ENCODE measurements around the gene IRAK1. TPM values are rescaled to one million over a fixed set of nuclear protein-coding genes. Genes with fewer than 3 reads are reported as not detected.

IRAK1 gene
- total RNA-seq, 6 experiments from 2014 or later, result 103 to 133 (median 120) TPM

DNA sequence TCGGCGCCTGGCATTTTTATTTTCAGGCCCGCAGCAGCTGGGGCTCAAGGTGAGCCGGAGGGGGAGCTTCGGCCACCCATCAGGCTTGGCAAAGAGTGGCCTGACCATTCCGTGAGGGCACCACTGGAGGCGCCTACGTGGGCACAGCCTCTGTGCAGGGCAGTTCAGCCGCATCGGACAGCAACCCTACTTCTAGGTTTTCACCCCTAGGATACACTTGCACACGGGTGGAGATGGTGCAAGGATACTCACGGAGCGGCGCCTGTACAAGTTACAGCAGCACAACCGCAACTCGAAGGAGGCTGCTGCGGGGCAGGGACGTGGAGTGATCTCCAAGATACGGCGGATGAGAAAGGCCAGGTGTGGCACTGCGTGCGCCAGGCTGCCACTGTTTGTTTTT is 58.9 kb downstream of the IRAK1 start:
- Mint-ChIP-seq H3K4me3 (no peak overlapping the region), H3K9me3 (no peaks in the 10 kb centered on the region), H3K27ac (no peak overlapping the region), H3K36me3 (ENCODE audit: low read depth) (no peaks in the 10 kb centered on the region), H3K4me1 (ENCODE audit: low read depth) (no peaks in the 10 kb centered on the region), H3K27me3 (ENCODE audit: insufficient read depth) (0 out of 2 replicates have a peak, but pooled peaks cover 4% of the 10 kb centered on the region)
- no peak for DNase-seq
- TF ChIP-seq, protein P1, sequence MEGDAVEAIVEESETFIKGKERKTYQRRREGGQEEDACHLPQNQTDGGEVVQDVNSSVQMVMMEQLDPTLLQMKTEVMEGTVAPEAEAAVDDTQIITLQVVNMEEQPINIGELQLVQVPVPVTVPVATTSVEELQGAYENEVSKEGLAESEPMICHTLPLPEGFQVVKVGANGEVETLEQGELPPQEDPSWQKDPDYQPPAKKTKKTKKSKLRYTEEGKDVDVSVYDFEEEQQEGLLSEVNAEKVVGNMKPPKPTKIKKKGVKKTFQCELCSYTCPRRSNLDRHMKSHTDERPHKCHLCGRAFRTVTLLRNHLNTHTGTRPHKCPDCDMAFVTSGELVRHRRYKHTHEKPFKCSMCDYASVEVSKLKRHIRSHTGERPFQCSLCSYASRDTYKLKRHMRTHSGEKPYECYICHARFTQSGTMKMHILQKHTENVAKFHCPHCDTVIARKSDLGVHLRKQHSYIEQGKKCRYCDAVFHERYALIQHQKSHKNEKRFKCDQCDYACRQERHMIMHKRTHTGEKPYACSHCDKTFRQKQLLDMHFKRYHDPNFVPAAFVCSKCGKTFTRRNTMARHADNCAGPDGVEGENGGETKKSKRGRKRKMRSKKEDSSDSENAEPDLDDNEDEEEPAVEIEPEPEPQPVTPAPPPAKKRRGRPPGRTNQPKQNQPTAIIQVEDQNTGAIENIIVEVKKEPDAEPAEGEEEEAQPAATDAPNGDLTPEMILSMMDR (IDR thresholded peaks at IDR 0.05), result no peak

Small RNA genes lying within 50 kb of the gene (microRNA-seq; reads per million reads assigned to microRNA genes)
- gene MIR3202-1, result not detected
- gene MIR3202-2, result not detected
- not detected for gene MIR718

Other genes with a start within 250 kb of the IRAK1 start
- under 1 TPM; 0.14 to 0.51 (median 0.27) TPM for gene SRPK3, start 238.9 kb downstream of the IRAK1 start, total RNA-seq (2021; fragmentation: NEBNext Ultra II Directional; extraction: Animal tissue kit (Norgen Biotek cat#: 25700))
- gene IDH3G, start 225.5 kb downstream of the IRAK1 start, total RNA-seq (2021; fragmentation: NEBNext Ultra II Directional; extraction: Animal tissue kit (Norgen Biotek cat#: 25700)), result 10 to 100 TPM; 60.2 to 67.1 (median 62.8) TPM
- gene SSR4, start 225.2 kb downstream of the IRAK1 start, total RNA-seq (2021; fragmentation: NEBNext Ultra II Directional; extraction: Animal tissue kit (Norgen Biotek cat#: 25700)), result 100 to 1,000 TPM; 171 to 247 (median 182) TPM
- gene PDZD4, start 189.4 kb downstream of the IRAK1 start, total RNA-seq (2021; fragmentation: NEBNext Ultra II Directional; extraction: Animal tissue kit (Norgen Biotek cat#: 25700)), result not detected
- 10 to 100 TPM; 13.1 to 89.2 (median 14.4) TPM for gene L1CAM, start 133.7 kb downstream of the IRAK1 start, total RNA-seq (2021; fragmentation: NEBNext Ultra II Directional; extraction: Animal tissue kit (Norgen Biotek cat#: 25700))
- gene AVPR2, start 115.2 kb downstream of the IRAK1 start, total RNA-seq (2021; fragmentation: NEBNext Ultra II Directional; extraction: Animal tissue kit (Norgen Biotek cat#: 25700)), result not detected
- gene ARHGAP4, start 93.6 kb downstream of the IRAK1 start, total RNA-seq (2021; fragmentation: NEBNext Ultra II Directional; extraction: Animal tissue kit (Norgen Biotek cat#: 25700)), result under 1 TPM; 0.18 to 0.63 (median 0.48) TPM
- gene NAA10, start 84.9 kb downstream of the IRAK1 start, total RNA-seq (2021; fragmentation: NEBNext Ultra II Directional; extraction: Animal tissue kit (Norgen Biotek cat#: 25700)), result 100 to 1,000 TPM; 130 to 160 (median 146) TPM
- gene RENBP, start 75.3 kb downstream of the IRAK1 start, total RNA-seq (2021; fragmentation: NEBNext Ultra II Directional; extraction: Animal tissue kit (Norgen Biotek cat#: 25700)), result under 1 TPM in 4 of 6 experiments, not detected in 2; 0.23 to 0.75 (median 0.40) TPM
- gene HCFC1, start 48.1 kb downstream of the IRAK1 start, total RNA-seq (2021; fragmentation: NEBNext Ultra II Directional; extraction: Animal tissue kit (Norgen Biotek cat#: 25700)), result 10 to 100 TPM; 52.1 to 62.1 (median 59.0) TPM
- gene TMEM187, start 47.1 kb downstream of the IRAK1 start, total RNA-seq (2021; fragmentation: NEBNext Ultra II Directional; extraction: Animal tissue kit (Norgen Biotek cat#: 25700)), result 1 to 10 TPM; 3.1 to 8.0 (median 5.7) TPM
- 10 to 100 TPM; 28.8 to 35.8 (median 31.9) TPM for gene MECP2, start 77.8 kb upstream of the IRAK1 start, total RNA-seq (2021; fragmentation: NEBNext Ultra II Directional; extraction: Animal tissue kit (Norgen Biotek cat#: 25700))
- not detected for gene OPN1LW, start 124.3 kb upstream of the IRAK1 start, total RNA-seq (2021; fragmentation: NEBNext Ultra II Directional; extraction: Animal tissue kit (Norgen Biotek cat#: 25700))
- gene OPN1MW, start 162.7 kb upstream of the IRAK1 start, total RNA-seq (2021; fragmentation: NEBNext Ultra II Directional; extraction: Animal tissue kit (Norgen Biotek cat#: 25700)), result not detected
- gene OPN1MW2, start 199.9 kb upstream of the IRAK1 start, total RNA-seq (2021; fragmentation: NEBNext Ultra II Directional; extraction: Animal tissue kit (Norgen Biotek cat#: 25700)), result not detected
- not detected for gene OPN1MW3, start 237.7 kb upstream of the IRAK1 start, total RNA-seq (2021; fragmentation: NEBNext Ultra II Directional; extraction: Animal tissue kit (Norgen Biotek cat#: 25700))